GM12878 (cell line): Measurements from ENCODE around the gene CSH1.

Experiments used
- BHLHE40 ChIP-seq, 2 experiments: fragments of 450-650 bp in 1 of 2; IDR thresholded peaks; 2 replicates each; pipeline ENCODE4 v1.6.1; 2011 to 2017; ENCODE audit warnings: low read depth in 2 of 2, borderline replicate concordance in 1 of 2, improper control_type of control experiment in 1 of 2, low read length in 1 of 2, mild to moderate bottlenecking in 1 of 2
- CEBPB ChIP-seq, 2 experiments: fragments of 150-350 bp in 1 of 2; IDR thresholded peaks; 2 replicates each; pipeline ENCODE4 v1.6.1; 2012 to 2014; ENCODE audit warnings: low read depth in 2 of 2, low read length in 2 of 2, borderline replicate concordance in 1 of 2, inconsistent platforms in 1 of 2
- CTCF ChIP-seq, 3 experiments: IDR thresholded peaks in 2 of 3; conservative IDR thresholded peaks in 1 of 3; 2 replicates each; pipeline ENCODE4 v1.5.1; 2011; ENCODE audit warnings: low read depth in 3 of 3, low read length in 3 of 3, mild to moderate bottlenecking in 3 of 3, control low read depth in 2 of 3, moderate library complexity in 2 of 3, inconsistent platforms in 1 of 3, mixed read lengths in 1 of 3; ENCODE audit not compliant: control insufficient read depth in 2 of 3, insufficient read depth in 1 of 3; ENCODE audit errors: extremely low read depth in 1 of 3
- JUNB ChIP-seq: IDR thresholded peaks from 2 replicates; pipeline ENCODE4 v1.6.1; 2016; ENCODE audit warnings: antibody characterized with exemption, mild to moderate bottlenecking
- PAX8 ChIP-seq: fragments of 450-650 bp; IDR thresholded peaks from 2 replicates; pipeline ENCODE4 v1.6.1; 2017; ENCODE audit warnings: mild to moderate bottlenecking, moderate library complexity
- POLR2AphosphoS5 ChIP-seq: IDR thresholded peaks from 2 replicates; pipeline ENCODE4 v1.6.1; 2011; ENCODE audit warnings: mild to moderate bottlenecking, low read length, inconsistent platforms
- RAD51 ChIP-seq: fragments of 450-650 bp; IDR thresholded peaks from 2 replicates; pipeline ENCODE4 v1.6.1; 2016; ENCODE audit warnings: moderate library complexity, mild to moderate bottlenecking, inconsistent platforms
- SMAD5 ChIP-seq: IDR thresholded peaks from 2 replicates; pipeline ENCODE4 v1.6.1; 2016; ENCODE audit warnings: antibody characterized with exemption, low read depth
- STAT3 ChIP-seq: IDR thresholded peaks from 2 replicates; pipeline ENCODE4 v1.6.1; 2011; ENCODE audit warnings: low read depth, low read length, improper control_type of control experiment
- SUZ12 ChIP-seq: fragments of 200-600 bp; sonication (generic); IDR thresholded peaks from one replicate; pipeline ENCODE4 v1.6.1; 2018; ENCODE audit warnings: antibody characterized with exemption, mild to moderate bottlenecking; ENCODE audit not compliant: unreplicated experiment
- TAF1 ChIP-seq: IDR thresholded peaks from 2 replicates; pipeline ENCODE4 v1.6.1; 2011; ENCODE audit warnings: mild to moderate bottlenecking, low read depth, low read length, borderline replicate concordance
- TF ChIP-seq, protein P1 (sequence below): IDR thresholded peaks from 2 replicates; pipeline ENCODE4 v1.6.1; 2011; ENCODE audit warnings: low read depth, mild to moderate bottlenecking, low read length, moderate library complexity, borderline replicate concordance; ENCODE audit errors: extremely low read depth

DNA sequence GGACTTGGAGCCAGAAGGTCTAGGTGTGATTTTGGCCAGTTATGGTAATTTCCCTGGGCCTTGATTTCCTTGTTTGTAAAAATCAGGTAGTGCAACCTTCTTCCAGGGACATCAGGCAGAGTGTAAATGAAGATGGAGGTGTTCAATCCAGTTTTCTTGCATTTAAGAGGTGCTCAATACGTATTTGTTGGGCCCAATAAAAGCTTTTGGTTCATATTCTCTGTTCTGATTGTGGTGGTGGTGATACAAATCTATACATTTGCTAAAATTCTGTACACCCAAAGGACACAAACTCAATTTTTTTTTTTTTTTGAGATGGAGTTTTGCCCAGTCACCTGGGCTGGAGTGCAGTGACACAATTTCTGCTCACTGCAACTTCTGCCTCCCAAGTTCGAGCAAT lies 29.8 kb upstream of the CSH1 start:
- TF ChIP-seq CEBPB (IDR thresholded peaks at IDR 0.05; ENCODE audit: borderline replicate concordance in 1 of 2, low read depth in 2 of 2, low read length in 2 of 2) (no peak), SMAD5 (no peak), PAX8 (no peak), JUNB (no peak), CTCF (IDR thresholded peaks at IDR 0.05 in 2 of 3, conservative IDR thresholded peaks at IDR 0.05 in 1 of 3; ENCODE audit: control insufficient read depth in 2 of 3, extremely low read depth in 1 of 3, insufficient read depth in 1 of 3, low read depth in 3 of 3, low read length in 3 of 3) (no peak), RAD51 (no peak), STAT3 (no peak), SUZ12 (no peak), POLR2AphosphoS5 (no peak), TAF1 (no peak), BHLHE40 (IDR thresholded peaks at IDR 0.05; ENCODE audit: borderline replicate concordance in 1 of 2, low read depth in 2 of 2, low read length in 1 of 2) (no peak)
- TF ChIP-seq, protein P1, sequence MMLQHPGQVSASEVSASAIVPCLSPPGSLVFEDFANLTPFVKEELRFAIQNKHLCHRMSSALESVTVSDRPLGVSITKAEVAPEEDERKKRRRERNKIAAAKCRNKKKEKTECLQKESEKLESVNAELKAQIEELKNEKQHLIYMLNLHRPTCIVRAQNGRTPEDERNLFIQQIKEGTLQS, result no peak
